HepG2 (cell line): ENCODE results near the gene VAMP2. TPM values are rescaled to one million over a fixed set of nuclear protein-coding genes. Genes with fewer than 3 reads are reported as not detected.

Source experiments
- AGO2 ChIP-seq: fragments of 200-400 bp; formaldehyde crosslinking; optimal IDR thresholded peaks from 2 replicates; pipeline ENCODE3; 2017; ENCODE audit warnings: mild to moderate bottlenecking, low read depth, low read length, moderate library complexity
- DNMT3B ChIP-seq: conservative IDR thresholded peaks from 2 replicates; pipeline ENCODE4 v1.6.1; 2016; ENCODE audit warnings: missing biosample characterization, control low read depth
- EZH2 ChIP-seq: conservative IDR thresholded peaks from 2 replicates; pipeline ENCODE4 v1.6.1; 2012; ENCODE audit warnings: mild to moderate bottlenecking, low read depth, low read length, moderate library complexity
- FOXA3 ChIP-seq: IDR thresholded peaks from 2 replicates; pipeline ENCODE4 v1.6.1; 2016; ENCODE audit warnings: missing genetic modification reagents, missing compliant biosample characterization
- GATA4 ChIP-seq: sonication (generic); IDR thresholded peaks from 2 replicates; pipeline ENCODE4 v1.6.1; 2016; ENCODE audit warnings: antibody characterized with exemption, low read depth, borderline replicate concordance
- HMG20A ChIP-seq: IDR thresholded peaks from 2 replicates; pipeline ENCODE4 v1.6.1; 2016; ENCODE audit warnings: borderline replicate concordance
- HOXA9 ChIP-seq: sonication (generic); formaldehyde crosslinking; IDR thresholded peaks from 2 replicates; pipeline ENCODE4 v1.8.1; 2022; ENCODE audit warnings: missing genetic modification reagents, mild to moderate bottlenecking, moderate library complexity, borderline replicate concordance
- IRF2 ChIP-seq: IDR thresholded peaks from 2 replicates; pipeline ENCODE4 v1.6.1; 2018; ENCODE audit warnings: missing genetic modification reagents, missing compliant biosample characterization
- ISX ChIP-seq: sonication (generic); formaldehyde crosslinking; conservative IDR thresholded peaks from 2 replicates; pipeline ENCODE4 v1.5.0; 2020; ENCODE audit warnings: missing genetic modification reagents
- MBD4 ChIP-seq: IDR thresholded peaks from 2 replicates; pipeline ENCODE4 v1.6.1; 2012; ENCODE audit warnings: low read length, inconsistent platforms, borderline replicate concordance
- NR2F1 ChIP-seq, 2 experiments: fragments of 450-650 bp in 1 of 2; formaldehyde crosslinking in 1 of 2; IDR thresholded peaks; 2 replicates each; pipeline versions ENCODE4 v1.5.0 to v1.6.1; 2016 to 2020; ENCODE audit warnings: mild to moderate bottlenecking in 1 of 2, missing compliant biosample characterization in 1 of 2, missing genetic modification reagents in 1 of 2, moderate library complexity in 1 of 2
- SMAD9 ChIP-seq: sonication (generic); formaldehyde crosslinking; IDR thresholded peaks from 2 replicates; pipeline ENCODE4 v1.5.1; 2020; ENCODE audit warnings: mild to moderate bottlenecking, missing genetic modification reagents
- U2AF1 ChIP-seq: fragments of 200-400 bp; formaldehyde crosslinking; optimal IDR thresholded peaks from 2 replicates; pipeline ENCODE3; 2017; ENCODE audit warnings: mild to moderate bottlenecking, low read depth, low read length
- ZBTB42 ChIP-seq: sonication (generic); formaldehyde crosslinking; IDR thresholded peaks from 2 replicates; pipeline ENCODE4 v1.5.0; 2020; ENCODE audit warnings: mild to moderate bottlenecking, missing genetic modification reagents
- ZFAT ChIP-seq: sonication (generic); formaldehyde crosslinking; conservative IDR thresholded peaks from 2 replicates; pipeline ENCODE4 v1.8.1; 2023; ENCODE audit warnings: missing genetic modification reagents, inconsistent platforms
- ZNF335 ChIP-seq: sonication (generic); formaldehyde crosslinking; IDR thresholded peaks from 2 replicates; pipeline ENCODE4 v1.4.0; 2020; ENCODE audit warnings: missing genetic modification reagents
- ZNF33B ChIP-seq: sonication (generic); formaldehyde crosslinking; IDR thresholded peaks from 2 replicates; pipeline ENCODE4 v1.5.1; 2020; ENCODE audit warnings: mild to moderate bottlenecking, missing genetic modification reagents
- ZNF383 ChIP-seq: sonication (generic); formaldehyde crosslinking; IDR thresholded peaks from 2 replicates; pipeline ENCODE4 v1.4.0; 2020; ENCODE audit warnings: missing genetic modification reagents, mild to moderate bottlenecking, borderline replicate concordance
- ZNF441 ChIP-seq: sonication (generic); formaldehyde crosslinking; IDR thresholded peaks from 2 replicates; pipeline ENCODE4 v1.7.0; 2021; ENCODE audit warnings: missing genetic modification reagents, borderline replicate concordance
- ZNF510 ChIP-seq: sonication (generic); formaldehyde crosslinking; IDR thresholded peaks from 2 replicates; pipeline ENCODE4 v1.4.0; 2020; ENCODE audit warnings: low read depth, mild to moderate bottlenecking, missing genetic modification reagents
- ZNF547 ChIP-seq: sonication (generic); formaldehyde crosslinking; IDR thresholded peaks from 2 replicates; pipeline ENCODE4 v1.5.1; 2020; ENCODE audit warnings: mild to moderate bottlenecking, missing genetic modification reagents
- ZNF792 ChIP-seq: IDR thresholded peaks from 2 replicates; pipeline ENCODE4 v1.6.1; 2016
- ZSCAN12 ChIP-seq: sonication (generic); formaldehyde crosslinking; IDR thresholded peaks from 2 replicates; pipeline ENCODE4 v1.9.0; 2021; ENCODE audit warnings: mild to moderate bottlenecking, missing genetic modification reagents
- polyA plus RNA-seq, 8 experiments: library from polyadenylated mRNA; depleted of rRNA in 3 of 8; stranded (reverse) in 7 of 8; unstranded in 1 of 8; fragments of >200 nt; fragmentation: Illumina TruSeq in 4 of 8; extraction: Trizol in 4 of 8; gene quantifications; 2 replicates each; pipeline versions ENCODE4 v1.2.1 to v1.2.3, GENCODE V29; 2011 to 2016; ENCODE audit warnings: low read depth in 4 of 8, missing spikeins in 1 of 8, mixed read lengths in 1 of 8; ENCODE audit not compliant: insufficient read depth in 1 of 8
- total RNA-seq, 5 experiments: library from RNA; depleted of rRNA; stranded (reverse); fragments of >200 nt; fragmentation: Illumina TruSeq; extraction: Trizol; gene quantifications; 2 replicates each; pipeline ENCODE4 v1.2.3, GENCODE V29; 2016; ENCODE audit warnings: low read depth in 1 of 5
- TF ChIP-seq, protein P1 (sequence below): sonication (generic); formaldehyde crosslinking; IDR thresholded peaks from 2 replicates; pipeline ENCODE4 v1.4.0; 2020; ENCODE audit warnings: mild to moderate bottlenecking, missing genetic modification reagents
- TF ChIP-seq, protein P2 (sequence below): sonication (generic); formaldehyde crosslinking; IDR thresholded peaks from 2 replicates; pipeline ENCODE4 v1.4.0; 2020; ENCODE audit warnings: missing genetic modification reagents
- TF ChIP-seq, protein P3 (sequence below): IDR thresholded peaks from 2 replicates; pipeline ENCODE4 v1.6.1; 2018; ENCODE audit warnings: missing genetic modification reagents, mild to moderate bottlenecking, missing compliant biosample characterization
- TF ChIP-seq, protein P4 (sequence below): sonication (generic); formaldehyde crosslinking; IDR thresholded peaks from 2 replicates; pipeline ENCODE4 v1.9.0; 2022; ENCODE audit warnings: missing genetic modification reagents, mild to moderate bottlenecking, borderline replicate concordance

Gene VAMP2
- total and polyA plus RNA-seq, 2 of the 13 experiments (the other 11 are each of a cell fraction or from before 2014, with no cell fraction given): 3.9 to 17.2 TPM

DNA sequence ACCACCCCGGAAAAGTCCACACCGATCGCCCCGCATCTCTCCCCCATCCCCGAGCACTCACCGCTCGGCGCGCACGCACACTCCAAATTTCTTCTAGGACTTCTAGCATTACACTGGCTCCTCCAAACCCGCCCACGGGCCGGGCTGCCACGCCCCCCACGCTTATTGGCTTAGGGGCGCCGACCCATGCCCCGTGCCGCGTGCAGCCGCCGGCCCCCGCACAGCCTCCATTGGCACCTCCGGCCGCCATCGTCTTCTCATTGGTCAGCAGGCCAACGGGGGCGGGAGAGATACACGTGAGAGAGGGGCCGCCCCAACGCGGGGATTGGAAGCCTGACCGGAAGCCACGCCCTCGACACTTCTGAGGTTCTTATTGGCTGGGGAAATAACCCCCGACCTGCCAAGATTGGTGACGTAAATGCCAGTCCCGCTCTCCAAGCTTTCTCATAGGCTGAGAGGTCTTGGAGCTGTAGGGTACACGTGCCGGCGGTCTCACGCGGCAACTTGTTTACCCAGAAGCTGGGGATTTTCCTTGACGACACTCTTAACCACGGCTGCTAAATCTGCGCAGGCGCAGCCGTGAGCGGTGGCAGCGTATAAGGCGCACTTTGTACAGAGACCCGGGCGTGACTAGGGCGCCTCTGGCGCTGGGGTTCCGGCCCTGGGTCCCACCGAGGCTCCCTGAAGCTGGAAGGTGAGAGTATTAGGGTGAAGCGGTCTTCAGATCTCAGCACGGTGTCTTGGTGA is 6.3 kb downstream of the VAMP2 start (continued):
- TF ChIP-seq ZNF441 (CRISPR knock-in tag): no peak
- TF ChIP-seq, protein P1, sequence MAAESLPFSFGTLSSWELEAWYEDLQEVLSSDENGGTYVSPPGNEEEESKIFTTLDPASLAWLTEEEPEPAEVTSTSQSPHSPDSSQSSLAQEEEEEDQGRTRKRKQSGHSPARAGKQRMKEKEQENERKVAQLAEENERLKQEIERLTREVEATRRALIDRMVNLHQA (CRISPR knock-in tag): no peak
- TF ChIP-seq ZNF792: no peak
- TF ChIP-seq ZBTB42 (CRISPR knock-in tag): no peak
- no peak for TF ChIP-seq ZNF335 (CRISPR knock-in tag)
- TF ChIP-seq MBD4: no peak
- no peak for TF ChIP-seq U2AF1
- TF ChIP-seq ZSCAN12: no peak
- TF ChIP-seq HOXA9 (CRISPR knock-in tag): no peak
- 0 out of 2 replicates have a peak, but pooled peaks have one; percentile 48 for TF ChIP-seq GATA4
- peak; percentile 24; the same call in 1 of the 2 replicates for TF ChIP-seq DNMT3B
- TF ChIP-seq NR2F1 (CRISPR knock-in tag; IDR thresholded peaks at IDR 0.05): no peak
- TF ChIP-seq ISX (CRISPR knock-in tag): no peak
- TF ChIP-seq, protein P2, sequence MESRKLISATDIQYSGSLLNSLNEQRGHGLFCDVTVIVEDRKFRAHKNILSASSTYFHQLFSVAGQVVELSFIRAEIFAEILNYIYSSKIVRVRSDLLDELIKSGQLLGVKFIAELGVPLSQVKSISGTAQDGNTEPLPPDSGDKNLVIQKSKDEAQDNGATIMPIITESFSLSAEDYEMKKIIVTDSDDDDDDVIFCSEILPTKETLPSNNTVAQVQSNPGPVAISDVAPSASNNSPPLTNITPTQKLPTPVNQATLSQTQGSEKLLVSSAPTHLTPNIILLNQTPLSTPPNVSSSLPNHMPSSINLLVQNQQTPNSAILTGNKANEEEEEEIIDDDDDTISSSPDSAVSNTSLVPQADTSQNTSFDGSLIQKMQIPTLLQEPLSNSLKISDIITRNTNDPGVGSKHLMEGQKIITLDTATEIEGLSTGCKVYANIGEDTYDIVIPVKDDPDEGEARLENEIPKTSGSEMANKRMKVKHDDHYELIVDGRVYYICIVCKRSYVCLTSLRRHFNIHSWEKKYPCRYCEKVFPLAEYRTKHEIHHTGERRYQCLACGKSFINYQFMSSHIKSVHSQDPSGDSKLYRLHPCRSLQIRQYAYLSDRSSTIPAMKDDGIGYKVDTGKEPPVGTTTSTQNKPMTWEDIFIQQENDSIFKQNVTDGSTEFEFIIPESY: no peak
- TF ChIP-seq, protein P3, sequence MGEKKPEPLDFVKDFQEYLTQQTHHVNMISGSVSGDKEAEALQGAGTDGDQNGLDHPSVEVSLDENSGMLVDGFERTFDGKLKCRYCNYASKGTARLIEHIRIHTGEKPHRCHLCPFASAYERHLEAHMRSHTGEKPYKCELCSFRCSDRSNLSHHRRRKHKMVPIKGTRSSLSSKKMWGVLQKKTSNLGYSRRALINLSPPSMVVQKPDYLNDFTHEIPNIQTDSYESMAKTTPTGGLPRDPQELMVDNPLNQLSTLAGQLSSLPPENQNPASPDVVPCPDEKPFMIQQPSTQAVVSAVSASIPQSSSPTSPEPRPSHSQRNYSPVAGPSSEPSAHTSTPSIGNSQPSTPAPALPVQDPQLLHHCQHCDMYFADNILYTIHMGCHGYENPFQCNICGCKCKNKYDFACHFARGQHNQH (CRISPR knock-in tag): no peak; the same call in 1 of the 2 replicates
- peak; percentile 71 for TF ChIP-seq FOXA3 (CRISPR knock-in tag)
- no peak for TF ChIP-seq ZFAT (CRISPR knock-in tag)
- TF ChIP-seq EZH2: no peak
- TF ChIP-seq ZNF547 (CRISPR knock-in tag): no peak
- no peak for TF ChIP-seq SMAD9 (CRISPR knock-in tag)
- TF ChIP-seq ZNF510 (CRISPR knock-in tag): no peak
- no peak for TF ChIP-seq ZNF33B (CRISPR knock-in tag)
- TF ChIP-seq ZNF383: no peak
- TF ChIP-seq, protein P4, sequence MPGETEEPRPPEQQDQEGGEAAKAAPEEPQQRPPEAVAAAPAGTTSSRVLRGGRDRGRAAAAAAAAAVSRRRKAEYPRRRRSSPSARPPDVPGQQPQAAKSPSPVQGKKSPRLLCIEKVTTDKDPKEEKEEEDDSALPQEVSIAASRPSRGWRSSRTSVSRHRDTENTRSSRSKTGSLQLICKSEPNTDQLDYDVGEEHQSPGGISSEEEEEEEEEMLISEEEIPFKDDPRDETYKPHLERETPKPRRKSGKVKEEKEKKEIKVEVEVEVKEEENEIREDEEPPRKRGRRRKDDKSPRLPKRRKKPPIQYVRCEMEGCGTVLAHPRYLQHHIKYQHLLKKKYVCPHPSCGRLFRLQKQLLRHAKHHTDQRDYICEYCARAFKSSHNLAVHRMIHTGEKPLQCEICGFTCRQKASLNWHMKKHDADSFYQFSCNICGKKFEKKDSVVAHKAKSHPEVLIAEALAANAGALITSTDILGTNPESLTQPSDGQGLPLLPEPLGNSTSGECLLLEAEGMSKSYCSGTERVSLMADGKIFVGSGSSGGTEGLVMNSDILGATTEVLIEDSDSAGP (CRISPR knock-in tag): peak; percentile 57; the same call in 1 of the 2 replicates
- TF ChIP-seq IRF2 (CRISPR knock-in tag): peak; percentile 48; the same call in 1 of the 2 replicates
- TF ChIP-seq HMG20A (CRISPR knock-in tag): no peak
- TF ChIP-seq AGO2: peak; percentile 41
